ENCODE measurements around the gene TRPM1.

Gene TRPM1

DNA sequence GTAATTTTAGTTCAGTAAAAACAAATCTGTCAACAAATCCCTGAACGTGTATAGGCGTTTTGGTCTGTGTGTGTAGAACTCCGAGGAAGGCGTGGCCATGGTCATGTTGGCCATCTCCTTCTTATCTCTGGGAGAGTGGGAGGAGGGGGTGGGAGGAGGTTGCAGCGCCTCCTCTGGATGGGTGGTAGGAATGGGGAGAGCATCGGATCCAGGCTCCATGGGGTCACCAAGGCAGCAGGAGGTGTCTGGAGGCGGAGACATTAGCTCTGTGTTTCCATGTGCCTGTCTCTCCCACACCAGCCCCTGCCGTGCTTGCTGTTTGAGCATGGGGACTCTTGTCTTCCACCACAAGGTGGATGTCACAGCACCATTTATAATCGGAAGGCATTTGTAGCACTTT is 34.5 kb upstream of the TRPM1 start:
- ChIA-PET POLR2A (no interaction called here), CTCF (no interaction called here)
- H3K4me1 ChIP-seq (ENCODE audit: control insufficient read depth, insufficient read depth, low read length): no peaks in the 10 kb centered on the region
- H3K4me3 ChIP-seq (ENCODE audit: low read depth, low read length): no peak overlapping the region
- no peaks in the 10 kb centered on the region for H3K9me3 ChIP-seq (ENCODE audit: control insufficient read depth, insufficient read depth, low read depth, low read length)
- TF ChIP-seq, protein P1, sequence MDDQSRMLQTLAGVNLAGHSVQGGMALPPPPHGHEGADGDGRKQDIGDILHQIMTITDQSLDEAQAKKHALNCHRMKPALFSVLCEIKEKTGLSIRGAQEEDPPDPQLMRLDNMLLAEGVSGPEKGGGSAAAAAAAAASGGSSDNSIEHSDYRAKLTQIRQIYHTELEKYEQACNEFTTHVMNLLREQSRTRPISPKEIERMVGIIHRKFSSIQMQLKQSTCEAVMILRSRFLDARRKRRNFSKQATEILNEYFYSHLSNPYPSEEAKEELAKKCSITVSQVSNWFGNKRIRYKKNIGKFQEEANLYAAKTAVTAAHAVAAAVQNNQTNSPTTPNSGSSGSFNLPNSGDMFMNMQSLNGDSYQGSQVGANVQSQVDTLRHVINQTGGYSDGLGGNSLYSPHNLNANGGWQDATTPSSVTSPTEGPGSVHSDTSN (CRISPR knock-in tag; IDR thresholded peaks at IDR 0.05): no peak
- TF ChIP-seq EGR2 (tag by site-specific recombination; IDR thresholded peaks at IDR 0.05; ENCODE audit: low read depth) (peak; percentile 91), ZFHX2 (tag by site-specific recombination; conservative IDR thresholded peaks at IDR 0.05) (peak; percentile 99), MZF1 (tag by site-specific recombination; IDR thresholded peaks at IDR 0.05; ENCODE audit: borderline replicate concordance) (no peak), ZNF157 (tag by site-specific recombination; IDR thresholded peaks at IDR 0.05) (no peak), ZNF560 (tag by site-specific recombination; IDR thresholded peaks at IDR 0.05; ENCODE audit: borderline replicate concordance) (no peak), ZIC2 (tag by site-specific recombination; IDR thresholded peaks at IDR 0.05) (peak; percentile 44), ZNF701 (tag by site-specific recombination; IDR thresholded peaks at IDR 0.05) (no peak)
- TF ChIP-seq, protein P2, sequence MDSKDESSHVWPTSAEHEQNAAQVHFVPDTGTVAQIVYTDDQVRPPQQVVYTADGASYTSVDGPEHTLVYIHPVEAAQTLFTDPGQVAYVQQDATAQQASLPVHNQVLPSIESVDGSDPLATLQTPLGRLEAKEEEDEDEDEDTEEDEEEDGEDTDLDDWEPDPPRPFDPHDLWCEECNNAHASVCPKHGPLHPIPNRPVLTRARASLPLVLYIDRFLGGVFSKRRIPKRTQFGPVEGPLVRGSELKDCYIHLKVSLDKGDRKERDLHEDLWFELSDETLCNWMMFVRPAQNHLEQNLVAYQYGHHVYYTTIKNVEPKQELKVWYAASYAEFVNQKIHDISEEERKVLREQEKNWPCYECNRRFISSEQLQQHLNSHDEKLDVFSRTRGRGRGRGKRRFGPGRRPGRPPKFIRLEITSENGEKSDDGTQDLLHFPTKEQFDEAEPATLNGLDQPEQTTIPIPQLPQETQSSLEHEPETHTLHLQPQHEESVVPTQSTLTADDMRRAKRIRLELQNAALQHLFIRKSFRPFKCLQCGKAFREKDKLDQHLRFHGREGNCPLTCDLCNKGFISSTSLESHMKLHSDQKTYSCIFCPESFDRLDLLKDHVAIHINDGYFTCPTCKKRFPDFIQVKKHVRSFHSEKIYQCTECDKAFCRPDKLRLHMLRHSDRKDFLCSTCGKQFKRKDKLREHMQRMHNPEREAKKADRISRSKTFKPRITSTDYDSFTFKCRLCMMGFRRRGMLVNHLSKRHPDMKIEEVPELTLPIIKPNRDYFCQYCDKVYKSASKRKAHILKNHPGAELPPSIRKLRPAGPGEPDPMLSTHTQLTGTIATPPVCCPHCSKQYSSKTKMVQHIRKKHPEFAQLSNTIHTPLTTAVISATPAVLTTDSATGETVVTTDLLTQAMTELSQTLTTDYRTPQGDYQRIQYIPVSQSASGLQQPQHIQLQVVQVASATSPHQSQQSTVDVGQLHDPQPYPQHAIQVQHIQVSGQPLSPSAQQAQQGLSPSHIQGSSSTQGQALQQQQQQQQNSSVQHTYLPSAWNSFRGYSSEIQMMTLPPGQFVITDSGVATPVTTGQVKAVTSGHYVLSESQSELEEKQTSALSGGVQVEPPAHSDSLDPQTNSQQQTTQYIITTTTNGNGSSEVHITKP (tag by site-specific recombination; IDR thresholded peaks at IDR 0.05): no peak
- TF ChIP-seq, protein P3, sequence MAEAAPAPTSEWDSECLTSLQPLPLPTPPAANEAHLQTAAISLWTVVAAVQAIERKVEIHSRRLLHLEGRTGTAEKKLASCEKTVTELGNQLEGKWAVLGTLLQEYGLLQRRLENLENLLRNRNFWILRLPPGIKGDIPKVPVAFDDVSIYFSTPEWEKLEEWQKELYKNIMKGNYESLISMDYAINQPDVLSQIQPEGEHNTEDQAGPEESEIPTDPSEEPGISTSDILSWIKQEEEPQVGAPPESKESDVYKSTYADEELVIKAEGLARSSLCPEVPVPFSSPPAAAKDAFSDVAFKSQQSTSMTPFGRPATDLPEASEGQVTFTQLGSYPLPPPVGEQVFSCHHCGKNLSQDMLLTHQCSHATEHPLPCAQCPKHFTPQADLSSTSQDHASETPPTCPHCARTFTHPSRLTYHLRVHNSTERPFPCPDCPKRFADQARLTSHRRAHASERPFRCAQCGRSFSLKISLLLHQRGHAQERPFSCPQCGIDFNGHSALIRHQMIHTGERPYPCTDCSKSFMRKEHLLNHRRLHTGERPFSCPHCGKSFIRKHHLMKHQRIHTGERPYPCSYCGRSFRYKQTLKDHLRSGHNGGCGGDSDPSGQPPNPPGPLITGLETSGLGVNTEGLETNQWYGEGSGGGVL (tag by site-specific recombination; IDR thresholded peaks at IDR 0.05): 0 out of 2 replicates have a peak, but pooled peaks have one; percentile 36
- H3K36me3 ChIP-seq (ENCODE audit: control insufficient read depth in 2 of 2, insufficient read depth in 1 of 2, low read length in 2 of 2): no peaks in the 10 kb centered on the region
- H3K27ac ChIP-seq (ENCODE audit: extremely low read depth, low read depth, low read length): no peak overlapping the region

DNA sequence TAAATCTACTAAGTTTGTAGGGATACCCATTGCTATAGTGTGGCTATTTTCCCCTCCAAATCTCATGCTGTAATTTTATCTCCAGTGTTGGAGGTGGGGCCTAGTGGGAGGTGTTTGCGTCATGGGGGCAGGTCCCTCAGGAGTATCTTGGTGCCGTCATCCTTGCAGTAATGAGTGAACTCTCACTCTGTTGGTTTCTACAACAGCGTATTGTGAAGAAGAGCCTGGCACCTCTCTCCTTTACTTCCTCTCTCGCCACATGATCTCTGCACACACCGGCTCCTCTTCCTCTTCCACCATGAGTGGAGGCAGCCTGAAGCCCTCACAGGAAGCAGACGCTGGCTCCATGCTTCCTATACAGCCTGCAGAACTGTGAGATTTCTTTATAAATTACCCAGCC is 34.0 kb upstream of the TRPM1 start:
- H3K27ac ChIP-seq (ENCODE audit: extremely low read depth, low read depth, low read length): no peak overlapping the region
- H3K4me1 ChIP-seq (ENCODE audit: control insufficient read depth, insufficient read depth, low read length): no peaks in the 10 kb centered on the region
- H3K36me3 ChIP-seq (ENCODE audit: control insufficient read depth in 2 of 2, insufficient read depth in 1 of 2, low read length in 2 of 2): no peaks in the 10 kb centered on the region
- ChIA-PET CTCF (no interaction called here), POLR2A (no interaction called here)
- H3K9me3 ChIP-seq (ENCODE audit: control insufficient read depth, insufficient read depth, low read depth, low read length): no peaks in the 10 kb centered on the region
- TF ChIP-seq ZBTB21 (tag by site-specific recombination; IDR thresholded peaks at IDR 0.05) (peak; percentile 86), PRDM1 (tag by site-specific recombination; IDR thresholded peaks at IDR 0.05) (no peak), MEIS1 (CRISPR knock-in tag; IDR thresholded peaks at IDR 0.05; ENCODE audit: borderline replicate concordance) (no peak), ZFP69B (tag by site-specific recombination; IDR thresholded peaks at IDR 0.05) (0 out of 2 replicates have a peak, but pooled peaks have one; percentile 17)
- H3K4me3 ChIP-seq (ENCODE audit: low read depth, low read length): no peak overlapping the region

DNA sequence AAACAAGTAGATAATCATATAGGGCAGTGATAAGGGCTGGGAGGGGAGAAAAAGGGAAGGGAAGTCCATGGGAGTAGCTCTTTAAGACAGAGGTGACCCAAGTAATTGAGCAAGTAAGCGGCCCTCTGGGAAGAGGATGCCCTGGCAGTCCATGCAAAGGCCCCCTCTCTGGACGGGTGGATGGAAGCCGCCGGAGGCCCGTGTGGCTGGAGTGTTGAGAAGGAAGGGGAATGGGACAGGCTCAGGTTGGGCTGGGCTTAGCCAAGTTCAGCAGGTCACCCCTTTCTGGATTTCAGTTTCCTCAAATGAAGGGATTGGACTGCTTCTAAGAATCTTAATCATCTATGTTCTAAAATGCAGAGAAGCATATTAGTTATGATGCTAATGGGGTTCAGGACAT is 32.4 kb upstream of the TRPM1 start:
- Histone ChIP-seq H3K27ac (ENCODE audit: extremely low read depth, low read depth, low read length) (no peak overlapping the region), H3K4me1 (ENCODE audit: control insufficient read depth, insufficient read depth, low read length) (no peaks in the 10 kb centered on the region), H3K9me3 (ENCODE audit: control insufficient read depth, insufficient read depth, low read depth, low read length) (no peaks in the 10 kb centered on the region), H3K4me3 (ENCODE audit: low read depth, low read length) (no peak overlapping the region), H3K36me3 (ENCODE audit: control insufficient read depth in 2 of 2, insufficient read depth in 1 of 2, low read length in 2 of 2) (no peaks in the 10 kb centered on the region)
- CTCF ChIA-PET: interaction anchor here (1.9 kb wide), 1 partner anchor 275 kb away, joined by 4 read pairs; no protein-coding TSS in a partner anchor
- TF ChIP-seq, protein P4, sequence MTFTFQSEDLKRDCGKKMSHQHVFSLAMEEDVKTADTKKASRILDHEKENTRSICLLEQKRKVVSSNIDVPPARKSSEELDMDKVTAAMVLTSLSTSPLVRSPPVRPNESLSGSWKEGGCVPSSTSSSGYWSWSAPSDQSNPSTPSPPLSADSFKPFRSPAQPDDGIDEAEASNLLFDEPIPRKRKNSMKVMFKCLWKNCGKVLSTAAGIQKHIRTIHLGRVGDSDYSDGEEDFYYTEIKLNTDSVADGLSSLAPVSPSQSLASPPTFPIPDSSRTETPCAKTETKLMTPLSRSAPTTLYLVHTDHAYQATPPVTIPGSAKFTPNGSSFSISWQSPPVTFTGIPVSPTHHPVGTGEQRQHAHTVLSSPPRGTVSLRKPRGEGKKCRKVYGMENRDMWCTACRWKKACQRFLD (tag by site-specific recombination; IDR thresholded peaks at IDR 0.05): no peak
- TF ChIP-seq, protein P5, sequence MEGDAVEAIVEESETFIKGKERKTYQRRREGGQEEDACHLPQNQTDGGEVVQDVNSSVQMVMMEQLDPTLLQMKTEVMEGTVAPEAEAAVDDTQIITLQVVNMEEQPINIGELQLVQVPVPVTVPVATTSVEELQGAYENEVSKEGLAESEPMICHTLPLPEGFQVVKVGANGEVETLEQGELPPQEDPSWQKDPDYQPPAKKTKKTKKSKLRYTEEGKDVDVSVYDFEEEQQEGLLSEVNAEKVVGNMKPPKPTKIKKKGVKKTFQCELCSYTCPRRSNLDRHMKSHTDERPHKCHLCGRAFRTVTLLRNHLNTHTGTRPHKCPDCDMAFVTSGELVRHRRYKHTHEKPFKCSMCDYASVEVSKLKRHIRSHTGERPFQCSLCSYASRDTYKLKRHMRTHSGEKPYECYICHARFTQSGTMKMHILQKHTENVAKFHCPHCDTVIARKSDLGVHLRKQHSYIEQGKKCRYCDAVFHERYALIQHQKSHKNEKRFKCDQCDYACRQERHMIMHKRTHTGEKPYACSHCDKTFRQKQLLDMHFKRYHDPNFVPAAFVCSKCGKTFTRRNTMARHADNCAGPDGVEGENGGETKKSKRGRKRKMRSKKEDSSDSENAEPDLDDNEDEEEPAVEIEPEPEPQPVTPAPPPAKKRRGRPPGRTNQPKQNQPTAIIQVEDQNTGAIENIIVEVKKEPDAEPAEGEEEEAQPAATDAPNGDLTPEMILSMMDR (tag by site-specific recombination; IDR thresholded peaks at IDR 0.05): no peak
- TF ChIP-seq ZNF10 (tag by site-specific recombination; IDR thresholded peaks at IDR 0.05): no peak
- TF ChIP-seq, protein P6, sequence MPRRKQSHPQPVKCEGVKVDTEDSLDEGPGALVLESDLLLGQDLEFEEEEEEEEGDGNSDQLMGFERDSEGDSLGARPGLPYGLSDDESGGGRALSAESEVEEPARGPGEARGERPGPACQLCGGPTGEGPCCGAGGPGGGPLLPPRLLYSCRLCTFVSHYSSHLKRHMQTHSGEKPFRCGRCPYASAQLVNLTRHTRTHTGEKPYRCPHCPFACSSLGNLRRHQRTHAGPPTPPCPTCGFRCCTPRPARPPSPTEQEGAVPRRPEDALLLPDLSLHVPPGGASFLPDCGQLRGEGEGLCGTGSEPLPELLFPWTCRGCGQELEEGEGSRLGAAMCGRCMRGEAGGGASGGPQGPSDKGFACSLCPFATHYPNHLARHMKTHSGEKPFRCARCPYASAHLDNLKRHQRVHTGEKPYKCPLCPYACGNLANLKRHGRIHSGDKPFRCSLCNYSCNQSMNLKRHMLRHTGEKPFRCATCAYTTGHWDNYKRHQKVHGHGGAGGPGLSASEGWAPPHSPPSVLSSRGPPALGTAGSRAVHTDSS (tag by site-specific recombination; IDR thresholded peaks at IDR 0.05): no peak
- TF ChIP-seq BCL11A (tag by site-specific recombination; IDR thresholded peaks at IDR 0.05; ENCODE audit: low read depth): no peak
- TF ChIP-seq ZNF621 (tag by site-specific recombination; IDR thresholded peaks at IDR 0.05): no peak
- TF ChIP-seq HOXA7 (CRISPR knock-in tag; IDR thresholded peaks at IDR 0.05; ENCODE audit: borderline replicate concordance): no peak
- POLR2A ChIA-PET: no interaction called here
